Testis (tissue), 2 donors: ENCODE measurements around the gene CFAP61.

Experiments
- CTCF ChIP-seq, 3 experiments: fragments of 450-650 bp in 2 of 3; fragments of 200-600 bp in 1 of 3; sonication (generic) in 1 of 3; IDR thresholded peaks; one replicate each; pipeline ENCODE4 v1.5.1; 2016 to 2019; ENCODE audit warnings: antibody characterized with exemption in 3 of 3, mild to moderate bottlenecking in 2 of 3, moderate library complexity in 1 of 3
- POLR2A ChIP-seq: fragments of 450-650 bp; IDR thresholded peaks from one replicate; pipeline ENCODE4 v1.6.1; 2017; ENCODE audit warnings: antibody characterized with exemption, mild to moderate bottlenecking, moderate library complexity

GRCh38 chr20:20409331-20409730, 357.0 kb downstream of the CFAP61 start:
- TF ChIP-seq CTCF (IDR thresholded peaks at IDR 0.05) (no peak), POLR2A (no peak)
